ENCODE data around the gene TRIM71. TPM values are rescaled to one million over a fixed set of nuclear protein-coding genes. Genes with fewer than 3 reads are reported as not detected.
"Not testable (repeated sequence)": the region's sequence is repeated elsewhere in the genome, so short reads cannot be mapped to it uniquely, and the experiment has no call there.

TRIM71 gene
- total RNA-seq, 2 donors from 2014 or later = 154 to 169 TPM

DNA sequence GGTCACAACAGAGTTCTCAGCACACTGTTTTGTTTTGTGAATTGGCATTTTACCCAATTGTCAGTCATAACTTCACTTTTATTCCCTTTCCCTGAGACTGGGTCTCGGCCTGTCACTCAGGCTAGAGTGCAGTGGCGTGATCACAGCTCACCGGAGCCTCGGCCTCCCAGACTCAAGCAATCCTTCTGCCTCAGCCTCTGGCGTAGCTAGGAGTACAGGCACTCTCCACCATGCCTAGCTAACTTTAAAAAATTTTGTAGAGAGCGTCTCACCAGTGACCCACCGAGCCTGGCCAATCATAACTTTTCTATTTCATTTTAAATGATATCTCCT lies 26.5 kb downstream of the TRIM71 start:
- Mint-ChIP-seq H3K4me1 (peaks cover 87% of the 10 kb centered on the region), H3K4me3 (peak overlapping the region; percentile 48), H3K27ac (peak overlapping the region; percentile 97), H3K36me3 (ENCODE audit: low read depth) (peaks cover 7% of the 10 kb centered on the region), H3K27me3 (ENCODE audit: insufficient read depth) (no peaks in the 10 kb centered on the region), H3K9me3 (no peaks in the 10 kb centered on the region)
- WGBS, 2 experiments (ENCODE audit: insufficient coverage in 1 of 2, insufficient read length in 1 of 2) = 22 to 29% methylated on average over 4 to 7 of the region's 7 CpGs
- DNase-seq = no peak
- TF ChIP-seq, protein P1, sequence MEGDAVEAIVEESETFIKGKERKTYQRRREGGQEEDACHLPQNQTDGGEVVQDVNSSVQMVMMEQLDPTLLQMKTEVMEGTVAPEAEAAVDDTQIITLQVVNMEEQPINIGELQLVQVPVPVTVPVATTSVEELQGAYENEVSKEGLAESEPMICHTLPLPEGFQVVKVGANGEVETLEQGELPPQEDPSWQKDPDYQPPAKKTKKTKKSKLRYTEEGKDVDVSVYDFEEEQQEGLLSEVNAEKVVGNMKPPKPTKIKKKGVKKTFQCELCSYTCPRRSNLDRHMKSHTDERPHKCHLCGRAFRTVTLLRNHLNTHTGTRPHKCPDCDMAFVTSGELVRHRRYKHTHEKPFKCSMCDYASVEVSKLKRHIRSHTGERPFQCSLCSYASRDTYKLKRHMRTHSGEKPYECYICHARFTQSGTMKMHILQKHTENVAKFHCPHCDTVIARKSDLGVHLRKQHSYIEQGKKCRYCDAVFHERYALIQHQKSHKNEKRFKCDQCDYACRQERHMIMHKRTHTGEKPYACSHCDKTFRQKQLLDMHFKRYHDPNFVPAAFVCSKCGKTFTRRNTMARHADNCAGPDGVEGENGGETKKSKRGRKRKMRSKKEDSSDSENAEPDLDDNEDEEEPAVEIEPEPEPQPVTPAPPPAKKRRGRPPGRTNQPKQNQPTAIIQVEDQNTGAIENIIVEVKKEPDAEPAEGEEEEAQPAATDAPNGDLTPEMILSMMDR (conservative IDR thresholded peaks at IDR 0.05) = no peak
- H3K36me3 ChIP-seq (ENCODE audit: control insufficient read depth, insufficient read depth, low read length) = peaks cover 7% of the 10 kb centered on the region
- peak overlapping the region; percentile 26 for H3K9ac ChIP-seq (ENCODE audit: extremely low read depth, low read length, poor library complexity, severe bottlenecking)
- H3K4me1 ChIP-seq (ENCODE audit: control insufficient read depth, insufficient read depth, low read length) = peaks cover 65% of the 10 kb centered on the region
- H3K4me3 ChIP-seq (ENCODE audit: low read length) = peak overlapping the region; percentile 77
- H3K27me3 ChIP-seq (ENCODE audit: control insufficient read depth, insufficient read depth, low read length, poor library complexity, severe bottlenecking) = no peaks in the 10 kb centered on the region
- H3K9me3 ChIP-seq (ENCODE audit: control insufficient read depth, low read length) = no peaks in the 10 kb centered on the region
- H3K27ac ChIP-seq (ENCODE audit: low read depth, low read length) = peak overlapping the region; percentile 63

DNA sequence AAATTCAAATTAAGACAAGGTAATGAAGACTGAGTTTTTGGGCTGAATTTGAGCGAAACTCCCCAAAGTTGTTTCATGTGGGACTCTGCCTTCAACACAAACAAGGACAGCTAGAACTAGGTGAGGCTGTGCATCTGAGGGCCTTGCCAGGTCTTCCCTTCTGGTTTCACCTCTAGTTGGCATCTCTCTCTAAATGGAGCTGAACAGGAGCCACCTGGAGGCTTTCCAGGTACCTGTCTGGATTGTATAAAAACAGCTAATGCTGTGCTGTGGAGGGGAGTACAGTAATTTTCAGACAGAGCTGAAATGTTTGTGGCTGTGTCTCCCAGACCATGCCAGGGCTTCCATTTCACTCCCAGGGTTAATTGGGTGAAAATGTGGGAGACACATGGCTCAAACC lies 27.1 kb downstream of the TRIM71 start:
- Histone ChIP-seq H3K27ac (ENCODE audit: low read depth, low read length) (no peak overlapping the region), H3K9ac (ENCODE audit: extremely low read depth, low read length, poor library complexity, severe bottlenecking) (no peak overlapping the region), H3K36me3 (ENCODE audit: control insufficient read depth, insufficient read depth, low read length) (peaks cover 7% of the 10 kb centered on the region), H3K9me3 (ENCODE audit: control insufficient read depth, low read length) (no peaks in the 10 kb centered on the region), H3K4me3 (ENCODE audit: low read length) (peak overlapping the region; percentile 77), H3K27me3 (ENCODE audit: control insufficient read depth, insufficient read depth, low read length, poor library complexity, severe bottlenecking) (no peaks in the 10 kb centered on the region), H3K4me1 (ENCODE audit: control insufficient read depth, insufficient read depth, low read length) (peaks cover 70% of the 10 kb centered on the region)
- peaks cover 7% of the 10 kb centered on the region for H3K36me3 Mint-ChIP-seq (ENCODE audit: low read depth)
- H3K4me1 Mint-ChIP-seq = peaks cover 86% of the 10 kb centered on the region
- no peaks in the 10 kb centered on the region for H3K9me3 Mint-ChIP-seq
- H3K27me3 Mint-ChIP-seq (ENCODE audit: insufficient read depth) = no peaks in the 10 kb centered on the region
- H3K4me3 Mint-ChIP-seq = peak overlapping the region; percentile 48
- H3K27ac Mint-ChIP-seq = peak overlapping the region; percentile 97
- TF ChIP-seq, protein P1 (conservative IDR thresholded peaks at IDR 0.05) = peak; percentile 48
- WGBS, 2 experiments (ENCODE audit: insufficient coverage in 1 of 2, insufficient read length in 1 of 2) = 71 to 100% methylated on average over 1 of the region's 1 CpG
- no peak for DNase-seq

DNA sequence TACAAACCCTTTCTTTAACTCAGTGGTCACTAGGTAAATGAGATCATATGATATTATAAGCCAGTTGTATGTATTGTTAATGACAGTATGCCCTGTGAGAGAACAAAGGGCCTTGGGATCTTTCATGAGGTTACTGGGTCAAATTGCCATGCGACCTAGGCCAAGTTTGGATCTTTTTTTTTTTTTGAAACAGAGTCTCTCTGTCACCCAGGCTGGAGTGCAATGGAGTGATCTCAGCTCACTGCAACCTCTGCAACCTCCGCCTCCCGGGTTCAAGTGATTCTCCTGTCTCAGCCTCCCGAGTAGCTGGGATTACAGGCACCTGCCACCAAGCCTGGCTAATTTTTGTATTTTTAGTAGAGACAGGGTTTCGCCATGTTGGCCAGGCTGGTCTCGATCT lies 27.7 kb downstream of the TRIM71 start:
- not testable (repeated sequence) for H3K27me3 ChIP-seq (ENCODE audit: control insufficient read depth, insufficient read depth, low read length, poor library complexity, severe bottlenecking); DNase-seq; H3K36me3 ChIP-seq (ENCODE audit: control insufficient read depth, insufficient read depth, low read length); H3K4me3 Mint-ChIP-seq; H3K27ac ChIP-seq (ENCODE audit: low read depth, low read length); H3K9me3 ChIP-seq (ENCODE audit: control insufficient read depth, low read length); H3K36me3 Mint-ChIP-seq (ENCODE audit: low read depth); H3K9ac ChIP-seq (ENCODE audit: extremely low read depth, low read length, poor library complexity, severe bottlenecking); H3K4me3 ChIP-seq (ENCODE audit: low read length); H3K9me3 Mint-ChIP-seq; H3K27me3 Mint-ChIP-seq (ENCODE audit: insufficient read depth)
- Mint-ChIP-seq H3K4me1 (peaks cover 86% of the 10 kb centered on the region), H3K27ac (peak overlapping the region; percentile 97)
- 90 to 95% methylated on average over 6 of the region's 6 CpGs for WGBS, 2 experiments (ENCODE audit: insufficient coverage in 1 of 2, insufficient read length in 1 of 2)
- peaks cover 68% of the 10 kb centered on the region for H3K4me1 ChIP-seq (ENCODE audit: control insufficient read depth, insufficient read depth, low read length)

DNA sequence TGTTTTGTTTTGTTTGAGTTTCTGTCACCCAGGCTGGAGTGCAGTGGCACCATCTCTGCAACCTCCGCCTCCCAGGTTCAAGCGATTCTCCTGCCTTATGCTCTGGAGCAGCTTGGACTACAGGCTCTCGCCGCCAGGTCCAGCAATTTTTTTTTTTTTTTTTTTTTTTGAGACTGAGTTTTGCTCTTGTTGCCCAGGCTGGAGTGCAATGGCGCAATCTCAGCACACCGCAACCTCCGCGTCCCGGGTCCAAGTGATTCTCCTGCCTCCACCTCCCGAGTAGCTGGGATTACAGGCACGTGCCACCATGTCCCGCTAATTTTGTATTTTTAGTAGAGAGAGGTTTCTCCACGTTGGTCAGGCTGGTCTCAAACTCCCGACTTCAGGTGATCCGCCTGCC lies 29.2 kb downstream of the TRIM71 start:
- peaks cover 86% of the 10 kb centered on the region for H3K4me1 Mint-ChIP-seq
- not testable (repeated sequence) for H3K4me3 ChIP-seq (ENCODE audit: low read length); DNase-seq; H3K27me3 ChIP-seq (ENCODE audit: control insufficient read depth, insufficient read depth, low read length, poor library complexity, severe bottlenecking); H3K36me3 Mint-ChIP-seq (ENCODE audit: low read depth); H3K9ac ChIP-seq (ENCODE audit: extremely low read depth, low read length, poor library complexity, severe bottlenecking); H3K36me3 ChIP-seq (ENCODE audit: control insufficient read depth, insufficient read depth, low read length); H3K27ac Mint-ChIP-seq; H3K27me3 Mint-ChIP-seq (ENCODE audit: insufficient read depth); H3K27ac ChIP-seq (ENCODE audit: low read depth, low read length); H3K9me3 ChIP-seq (ENCODE audit: control insufficient read depth, low read length); H3K9me3 Mint-ChIP-seq
- peak overlapping the region; percentile 25 for H3K4me3 Mint-ChIP-seq
- H3K4me1 ChIP-seq (ENCODE audit: control insufficient read depth, insufficient read depth, low read length) = peaks cover 62% of the 10 kb centered on the region
- 92 to 97% methylated on average over 10 to 15 of the region's 15 CpGs for WGBS, 2 experiments (ENCODE audit: insufficient coverage in 1 of 2, insufficient read length in 1 of 2)
